ENCODE measurements around the gene NDN.

DNA sequence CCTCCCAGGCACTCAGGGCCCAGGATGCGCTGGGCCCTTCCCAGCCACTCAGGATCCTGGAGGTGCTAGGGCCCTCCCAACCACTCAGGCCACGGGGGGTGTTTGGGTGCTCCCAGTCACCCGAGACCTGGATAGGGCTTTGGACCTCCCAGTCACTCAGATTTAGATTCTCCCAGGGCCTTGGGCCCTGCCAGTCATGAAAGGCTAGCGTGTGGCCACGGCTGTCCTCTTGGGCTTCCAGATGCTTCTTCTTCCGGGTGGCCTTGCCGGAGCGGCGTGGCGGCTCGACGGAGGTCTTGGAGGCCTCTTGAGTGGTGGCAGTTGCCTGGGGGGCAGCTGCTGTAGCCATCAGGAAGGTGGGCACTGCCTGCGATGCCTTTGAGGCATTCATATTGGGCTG lies 42.3 kb downstream of the NDN start:
- TF ChIP-seq EZH2 (IDR thresholded peaks at IDR 0.05; ENCODE audit: borderline replicate concordance, low read length) (no peak), CTCF (conservative IDR thresholded peaks at IDR 0.05 in 1 of 2, IDR thresholded peaks at IDR 0.05 in 1 of 2; ENCODE audit: extremely low read depth in 1 of 2, insufficient read depth in 1 of 2, low read depth in 1 of 2, low read length in 2 of 2) (no peak)

Data from mammary epithelial cell (primary cell).